Measurements from ENCODE around the gene MTX3.

Gene MTX3

DNA sequence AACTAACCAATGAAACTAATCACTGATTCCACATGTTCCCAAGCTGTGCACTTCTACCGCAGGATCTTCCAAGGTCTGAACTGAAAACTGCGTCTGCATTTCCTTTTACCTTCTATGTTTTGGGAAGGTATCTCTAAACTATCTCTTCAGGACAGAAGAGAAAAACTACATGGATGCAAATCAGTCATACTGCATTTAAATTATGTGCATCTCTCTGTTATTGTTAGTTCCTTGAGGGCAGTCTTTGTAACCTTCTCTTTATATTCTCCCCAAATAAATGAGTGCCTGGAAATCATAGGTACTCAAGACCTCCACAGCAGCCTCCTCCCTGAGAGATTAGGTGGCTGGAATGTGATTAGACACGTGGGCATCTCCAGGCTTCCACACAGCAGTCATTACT is 17.1 kb downstream of the MTX3 start:
- peaks cover 2% of the 10 kb centered on the region; the same call in 1 of the 2 replicates for H3K36me3 ChIP-seq (ENCODE audit: control insufficient read depth, insufficient read depth, low read length)
- no peaks in the 10 kb centered on the region for H3K27me3 ChIP-seq (replicated peaks; ENCODE audit: control insufficient read depth, insufficient read depth, low read length)
- TF ChIP-seq, protein P1, sequence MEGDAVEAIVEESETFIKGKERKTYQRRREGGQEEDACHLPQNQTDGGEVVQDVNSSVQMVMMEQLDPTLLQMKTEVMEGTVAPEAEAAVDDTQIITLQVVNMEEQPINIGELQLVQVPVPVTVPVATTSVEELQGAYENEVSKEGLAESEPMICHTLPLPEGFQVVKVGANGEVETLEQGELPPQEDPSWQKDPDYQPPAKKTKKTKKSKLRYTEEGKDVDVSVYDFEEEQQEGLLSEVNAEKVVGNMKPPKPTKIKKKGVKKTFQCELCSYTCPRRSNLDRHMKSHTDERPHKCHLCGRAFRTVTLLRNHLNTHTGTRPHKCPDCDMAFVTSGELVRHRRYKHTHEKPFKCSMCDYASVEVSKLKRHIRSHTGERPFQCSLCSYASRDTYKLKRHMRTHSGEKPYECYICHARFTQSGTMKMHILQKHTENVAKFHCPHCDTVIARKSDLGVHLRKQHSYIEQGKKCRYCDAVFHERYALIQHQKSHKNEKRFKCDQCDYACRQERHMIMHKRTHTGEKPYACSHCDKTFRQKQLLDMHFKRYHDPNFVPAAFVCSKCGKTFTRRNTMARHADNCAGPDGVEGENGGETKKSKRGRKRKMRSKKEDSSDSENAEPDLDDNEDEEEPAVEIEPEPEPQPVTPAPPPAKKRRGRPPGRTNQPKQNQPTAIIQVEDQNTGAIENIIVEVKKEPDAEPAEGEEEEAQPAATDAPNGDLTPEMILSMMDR (IDR thresholded peaks at IDR 0.05; ENCODE audit: insufficient read depth, low read length, poor library complexity, severe bottlenecking): no peak
- H3K4me3 ChIP-seq (replicated peaks; ENCODE audit: low read depth, low read length): no peak overlapping the region
- DNase-seq (ENCODE audit: extremely low read depth, insufficient read length): no peak

DNA sequence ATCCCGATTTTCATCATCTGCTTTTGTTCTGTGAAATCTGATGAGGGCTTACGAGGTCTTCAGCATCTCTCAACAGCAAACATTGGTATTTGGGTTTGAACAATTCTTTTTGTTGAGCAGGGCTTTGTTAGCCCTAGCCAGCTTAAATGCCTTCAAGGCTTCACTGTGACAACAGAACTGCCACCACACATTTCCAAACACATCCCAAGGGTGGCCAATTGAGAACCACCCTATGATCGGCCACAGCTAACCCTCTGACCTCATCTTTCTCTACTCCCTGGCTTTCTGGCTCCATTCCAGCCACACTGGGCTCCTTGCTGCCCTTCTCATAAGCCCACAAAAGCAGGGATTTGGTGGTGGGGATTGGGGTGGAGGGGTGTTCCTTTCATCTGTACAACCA is 17.6 kb downstream of the MTX3 start:
- TF ChIP-seq, protein P1 (IDR thresholded peaks at IDR 0.05; ENCODE audit: insufficient read depth, low read length, poor library complexity, severe bottlenecking): no peak
- Histone ChIP-seq H3K36me3 (ENCODE audit: control insufficient read depth, insufficient read depth, low read length) (peaks cover 2% of the 10 kb centered on the region; the same call in 1 of the 2 replicates), H3K27me3 (replicated peaks; ENCODE audit: control insufficient read depth, insufficient read depth, low read length) (no peaks in the 10 kb centered on the region), H3K4me3 (replicated peaks; ENCODE audit: low read depth, low read length) (no peak overlapping the region)
- no peak for DNase-seq (ENCODE audit: extremely low read depth, insufficient read length)

DNA sequence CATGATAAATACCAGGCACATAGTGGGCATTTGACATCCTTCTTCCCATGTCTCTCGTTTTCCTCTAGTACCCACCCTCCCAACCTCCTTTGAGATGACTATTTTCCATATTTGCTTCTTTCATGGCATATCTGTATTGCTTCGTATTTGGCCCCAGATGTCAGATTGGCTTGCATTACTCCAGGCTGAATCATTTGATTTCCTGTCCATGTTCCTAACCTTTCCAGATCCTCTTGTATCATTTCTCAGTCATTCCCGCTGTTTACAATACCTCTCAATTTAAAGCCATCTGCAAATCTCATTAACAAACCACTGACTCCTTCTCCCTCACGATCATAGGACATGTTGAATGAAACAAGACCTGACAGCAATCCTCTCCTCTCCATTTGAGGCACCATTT is 19.9 kb downstream of the MTX3 start:
- Histone ChIP-seq H3K36me3 (ENCODE audit: control insufficient read depth, insufficient read depth, low read length) (no peaks in the 10 kb centered on the region), H3K4me3 (replicated peaks; ENCODE audit: low read depth, low read length) (no peak overlapping the region), H3K27me3 (replicated peaks; ENCODE audit: control insufficient read depth, insufficient read depth, low read length) (no peaks in the 10 kb centered on the region)
- TF ChIP-seq, protein P1 (IDR thresholded peaks at IDR 0.05; ENCODE audit: insufficient read depth, low read length, poor library complexity, severe bottlenecking): no peak
- DNase-seq (ENCODE audit: extremely low read depth, insufficient read length): no peak

- no peak for DNase-seq (ENCODE audit: extremely low read depth, insufficient read length)
- Histone ChIP-seq H3K36me3 (ENCODE audit: control insufficient read depth, insufficient read depth, low read length) (no peaks in the 10 kb centered on the region), H3K27me3 (replicated peaks; ENCODE audit: control insufficient read depth, insufficient read depth, low read length) (no peaks in the 10 kb centered on the region; the same call in none of the 2 replicates), H3K4me3 (replicated peaks; ENCODE audit: low read depth, low read length) (no peak overlapping the region)
- TF ChIP-seq, protein P1 (IDR thresholded peaks at IDR 0.05; ENCODE audit: insufficient read depth, low read length, poor library complexity, severe bottlenecking): no peak
Measured at GRCh38 chr5:79966448-79966847, 24.6 kb downstream of the MTX3 start.

DNA sequence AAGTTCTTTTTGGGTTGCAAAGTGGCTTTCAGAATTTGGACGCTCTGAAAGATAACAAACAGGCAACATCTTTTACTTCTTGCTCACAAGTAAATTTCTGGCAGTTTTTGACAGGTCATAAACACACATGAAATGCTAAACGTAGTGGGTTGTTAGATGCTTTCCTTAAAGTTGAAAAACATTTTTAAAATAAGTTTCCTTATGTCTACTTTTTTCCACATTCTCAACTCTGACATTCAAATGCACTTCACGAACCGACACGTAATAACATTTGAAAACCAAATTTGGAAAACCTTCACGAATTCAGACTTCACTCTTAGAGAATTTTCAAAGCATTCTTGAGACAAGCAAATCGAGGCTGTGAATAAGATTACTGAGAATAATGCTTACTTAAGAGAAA is 26.9 kb downstream of the MTX3 start:
- DNase-seq (ENCODE audit: extremely low read depth, insufficient read length): no peak
- Histone ChIP-seq H3K4me3 (replicated peaks; ENCODE audit: low read depth, low read length) (no peak overlapping the region), H3K27me3 (replicated peaks; ENCODE audit: control insufficient read depth, insufficient read depth, low read length) (no peaks in the 10 kb centered on the region; the same call in none of the 2 replicates), H3K36me3 (ENCODE audit: control insufficient read depth, insufficient read depth, low read length) (no peaks in the 10 kb centered on the region)
- TF ChIP-seq, protein P1 (IDR thresholded peaks at IDR 0.05; ENCODE audit: insufficient read depth, low read length, poor library complexity, severe bottlenecking): no peak
